Ammon's horn (tissue), 1 donor: ENCODE results near the gene YOD1.

Source experiments
- DNase-seq: peaks from one replicate; pipeline ENCODE4 v3.0.0-alpha.2; 2016; ENCODE audit warnings: low spot score

Gene YOD1

DNA sequence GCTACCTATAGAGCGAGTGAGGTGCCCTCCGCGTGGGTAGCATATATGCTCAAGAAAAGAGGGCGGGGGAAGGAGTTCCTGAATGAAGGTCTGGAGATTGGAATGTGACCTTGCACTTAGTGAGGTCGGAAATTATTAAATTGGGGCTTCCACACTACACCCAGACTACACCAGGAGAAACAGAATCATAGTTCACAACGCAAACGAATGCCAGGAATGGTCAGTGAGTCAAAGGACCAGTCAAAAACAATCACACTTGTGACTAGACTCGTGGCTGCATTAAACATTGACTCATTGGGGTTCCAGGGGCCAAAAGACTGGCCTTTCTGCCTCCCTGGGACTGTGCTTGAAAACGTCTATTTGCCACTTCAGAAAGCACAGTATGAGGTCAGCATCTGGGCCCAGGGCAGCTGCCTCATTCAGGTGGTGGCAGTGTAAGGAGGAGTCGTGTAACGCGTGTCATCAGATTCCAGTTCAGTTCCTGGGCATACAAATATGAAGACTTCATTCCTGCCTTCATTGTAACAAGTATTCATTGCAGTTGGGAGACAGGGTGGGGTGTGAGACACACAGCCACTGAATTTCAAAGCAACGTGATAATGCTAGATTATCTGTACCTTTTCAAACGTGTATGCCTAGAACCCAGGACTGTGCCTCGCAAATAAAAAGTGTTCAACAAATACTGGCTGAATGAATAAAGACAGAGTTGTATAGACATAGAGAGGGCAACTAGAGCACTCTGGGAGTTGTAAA lies at the start of gene YOD1:
Gene YOD1, minus strand, starts transcription at position 18 of the 753 bp plus-strand sequence. CDS start 178 bp downstream, outside the sequence.
- DNase-seq = no peak

DNA sequence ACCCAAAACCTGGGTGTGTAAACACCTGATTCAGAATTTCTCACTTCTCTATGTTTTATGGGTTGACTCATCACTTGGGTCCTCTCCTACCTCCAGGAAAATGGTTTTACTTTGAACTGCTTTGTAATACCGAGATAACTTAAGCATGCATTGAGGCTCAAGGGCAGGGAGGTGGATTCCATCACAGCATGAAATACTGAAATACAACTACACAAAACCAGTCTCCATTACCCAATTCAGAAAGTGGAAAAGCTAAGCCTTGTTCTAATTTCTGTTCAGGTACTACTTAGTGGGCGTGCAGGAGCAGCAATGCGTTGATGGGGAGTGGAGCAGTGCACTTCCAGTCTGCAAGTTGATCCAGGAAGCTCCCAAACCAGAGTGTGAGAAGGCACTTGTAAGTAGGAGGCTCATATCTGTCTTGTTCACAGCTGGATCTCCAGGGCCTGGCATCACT lies 46.9 kb upstream of the YOD1 start:
- DNase-seq = no peak

DNA sequence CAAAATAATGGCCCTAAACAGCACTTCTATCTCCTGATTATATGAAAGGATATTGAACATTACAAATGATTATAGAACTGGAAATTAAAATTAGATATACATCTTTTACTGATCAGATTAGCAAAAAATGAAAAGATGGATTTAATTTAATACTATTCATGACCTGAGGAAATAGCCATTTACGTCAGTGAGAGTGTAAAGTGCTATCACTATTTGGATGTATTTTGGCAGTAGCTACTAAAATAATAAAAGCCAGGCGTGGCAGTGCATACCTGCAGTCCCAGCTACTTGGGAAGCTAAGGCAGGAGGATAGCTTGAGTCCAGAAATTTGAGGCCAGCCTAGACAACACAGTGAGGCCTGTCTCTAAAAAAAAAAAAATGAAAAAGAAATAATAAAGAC lies 42.9 kb upstream of the YOD1 start:
- no peak for DNase-seq

DNA sequence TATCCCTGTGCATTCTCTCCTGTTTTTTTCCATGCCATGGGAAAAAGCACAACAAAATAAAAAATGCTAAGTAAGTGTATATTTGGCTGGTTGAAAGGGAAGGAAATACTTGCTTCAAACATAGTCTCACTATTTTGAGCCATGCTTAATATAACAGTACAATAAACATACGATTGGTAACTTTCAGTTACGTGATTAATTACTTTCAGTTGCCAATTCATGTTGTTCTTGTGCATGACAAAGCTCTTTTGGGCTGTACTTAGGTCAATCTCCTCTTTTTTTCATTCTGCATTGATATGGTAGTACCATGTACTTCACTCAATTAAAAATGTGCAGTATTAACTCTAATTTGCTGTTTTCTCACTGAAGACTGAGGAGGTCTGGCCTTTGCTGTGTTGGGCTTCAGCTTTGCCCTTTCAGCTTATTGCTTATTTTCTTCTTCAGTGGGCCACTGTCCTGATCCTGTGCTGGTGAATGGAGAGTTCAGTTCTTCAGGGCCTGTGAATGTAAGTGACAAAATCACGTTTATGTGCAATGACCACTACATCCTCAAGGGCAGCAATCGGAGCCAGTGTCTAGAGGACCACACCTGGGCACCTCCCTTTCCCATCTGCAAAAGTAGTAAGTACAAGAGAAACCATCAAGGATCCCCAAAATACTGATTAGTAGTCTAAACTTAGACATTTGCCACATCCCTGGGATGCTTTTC lies 40.3 kb upstream of the YOD1 start:
- DNase-seq = no peak

DNA sequence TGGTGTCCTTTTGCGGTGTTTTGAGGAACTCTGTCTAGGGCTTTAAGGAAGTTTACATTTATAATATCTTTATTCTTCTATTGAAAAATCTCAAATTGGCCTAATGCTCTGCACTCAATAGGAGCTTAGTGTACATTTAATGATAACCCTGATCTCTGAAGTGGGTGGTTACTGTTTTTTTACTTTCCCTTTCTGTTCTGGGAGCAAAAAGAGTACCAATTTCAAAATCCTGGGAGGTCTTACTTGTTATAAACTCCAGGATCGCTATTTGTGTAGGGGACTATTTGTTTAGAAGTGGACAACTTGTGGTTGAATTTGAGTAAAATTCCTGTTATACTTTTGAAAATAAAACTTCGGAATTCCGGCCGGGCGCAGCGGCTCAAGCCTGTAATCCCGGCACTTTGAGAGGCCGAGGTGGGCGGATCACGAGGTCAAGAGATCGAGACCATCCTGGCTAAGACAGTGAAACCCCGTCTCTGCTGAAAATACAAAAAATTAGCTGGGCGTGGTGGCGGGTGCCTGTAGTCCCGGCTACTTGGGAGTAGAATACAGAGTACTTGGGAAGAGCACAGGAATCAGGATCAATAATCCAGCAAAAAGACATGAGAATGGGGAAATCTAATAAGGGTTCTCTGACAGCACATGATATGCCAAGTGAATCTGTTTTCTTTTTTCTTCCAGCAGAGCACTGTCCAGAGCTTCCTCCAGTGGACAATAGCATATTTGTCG lies 38.8 kb upstream of the YOD1 start:
- no peak for DNase-seq

DNA sequence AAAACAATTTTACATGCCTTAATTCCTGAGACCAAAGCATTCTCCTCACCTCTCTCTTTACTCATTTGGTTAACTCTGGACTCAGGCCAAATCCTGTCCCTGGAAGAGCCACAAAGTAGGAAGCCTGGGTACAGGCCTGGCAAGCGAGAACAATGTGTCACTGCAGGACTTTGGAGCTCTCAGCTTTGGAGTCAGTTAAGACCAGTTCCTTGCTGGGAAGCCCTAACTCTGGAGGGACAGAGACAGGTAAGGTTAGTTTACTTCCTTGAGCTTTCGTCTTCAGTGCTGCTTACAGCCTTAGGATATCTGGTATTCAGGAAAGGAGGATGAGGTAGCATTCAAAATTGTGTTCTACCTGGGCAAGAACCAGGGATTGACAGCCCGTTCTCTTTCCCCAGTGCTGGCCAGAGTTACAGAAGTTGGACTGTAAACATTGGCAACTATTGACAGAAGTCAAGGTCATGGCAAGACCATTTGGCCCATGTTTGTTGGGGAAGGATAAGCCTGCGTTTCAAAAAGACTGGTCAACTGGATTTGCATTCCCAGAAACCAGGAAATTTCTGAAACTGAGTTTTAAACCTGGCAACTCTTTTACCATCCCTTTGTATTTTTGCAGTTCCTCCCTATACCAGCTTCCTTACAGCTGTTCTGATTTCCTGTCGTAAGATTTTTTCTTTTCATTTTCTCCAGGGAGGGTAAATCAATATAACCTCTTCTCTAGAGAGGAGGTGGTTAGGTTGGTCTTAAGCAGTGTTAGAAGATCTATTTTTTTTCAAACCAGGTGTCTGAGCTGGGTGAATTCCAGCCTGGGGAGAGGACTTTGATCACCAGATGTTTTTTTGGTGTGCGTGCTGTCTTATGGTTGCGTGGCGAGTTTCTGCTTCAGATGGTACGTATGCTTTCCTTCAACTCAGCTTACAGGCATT lies 38.0 kb upstream of the YOD1 start, which contains the start of gene C4BPB:
Gene C4BPB, plus strand, starts transcription at position 160 of the 926 bp plus-strand sequence. Its CDS starts 672 bp downstream, at position 832.
- DNase-seq = no peak

DNA sequence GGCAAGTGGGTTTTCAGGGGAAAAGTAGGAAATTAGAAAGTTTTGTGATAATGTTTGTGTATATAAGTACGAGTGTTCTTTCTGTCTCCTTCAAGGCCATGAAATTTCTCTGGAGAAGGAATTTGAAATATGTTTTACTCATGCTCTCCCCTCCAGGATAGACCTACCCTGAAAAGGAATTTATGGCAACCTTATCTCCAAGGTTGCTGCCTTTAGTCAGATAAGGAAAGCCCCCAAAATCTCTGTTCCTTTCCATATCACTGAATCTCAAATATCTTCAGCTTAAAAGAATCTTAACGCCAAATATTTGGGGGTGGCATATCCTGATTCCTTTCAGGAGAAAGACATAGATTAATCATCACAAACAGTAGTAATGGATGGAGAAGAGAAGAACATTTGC lies 37.2 kb upstream of the YOD1 start:
- no peak for DNase-seq

DNA sequence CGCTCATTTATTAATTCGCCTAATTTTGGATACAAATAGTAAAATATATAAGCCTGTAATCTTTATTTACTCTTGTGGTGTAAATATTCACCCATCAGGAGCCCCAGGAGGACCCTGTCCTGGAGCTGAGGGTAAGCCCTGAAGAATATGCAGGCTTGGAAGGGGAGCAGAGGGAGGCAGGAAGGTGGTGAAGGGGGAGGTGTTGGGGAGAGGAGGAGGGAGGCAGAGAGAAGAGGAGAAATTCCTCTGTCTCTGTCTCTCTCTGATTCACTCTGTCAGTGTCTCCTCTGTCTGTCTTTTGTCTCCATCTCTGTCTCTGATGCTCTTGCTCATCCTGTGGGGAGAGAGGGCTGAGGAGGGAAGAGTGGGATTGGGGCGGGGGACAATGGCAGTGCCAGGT lies 34.9 kb upstream of the YOD1 start:
- no peak for DNase-seq

DNA sequence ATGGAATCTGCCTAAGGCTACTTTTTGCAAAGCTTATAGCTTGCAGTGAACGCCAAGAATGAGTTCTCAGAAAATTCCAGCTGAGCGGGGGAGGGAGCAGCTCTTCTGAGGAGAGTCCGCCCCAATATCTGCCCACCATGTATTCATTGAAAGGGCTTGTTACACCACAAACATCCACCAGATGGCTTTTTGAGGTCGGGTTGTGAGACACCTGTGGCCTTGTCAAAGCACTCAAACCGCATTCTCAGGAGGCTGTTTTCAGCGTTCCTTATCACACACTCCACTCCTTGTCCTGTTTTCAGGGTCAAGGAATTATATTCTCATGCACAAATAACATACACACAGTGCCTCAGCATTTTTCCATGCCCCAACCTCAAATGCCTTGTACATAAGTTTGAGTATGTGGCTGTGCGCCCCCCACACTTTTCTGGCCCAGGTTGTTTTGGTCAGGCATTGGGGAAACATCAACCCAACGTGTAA lies 33.7 kb upstream of the YOD1 start:
- DNase-seq = peak; percentile 67

DNA sequence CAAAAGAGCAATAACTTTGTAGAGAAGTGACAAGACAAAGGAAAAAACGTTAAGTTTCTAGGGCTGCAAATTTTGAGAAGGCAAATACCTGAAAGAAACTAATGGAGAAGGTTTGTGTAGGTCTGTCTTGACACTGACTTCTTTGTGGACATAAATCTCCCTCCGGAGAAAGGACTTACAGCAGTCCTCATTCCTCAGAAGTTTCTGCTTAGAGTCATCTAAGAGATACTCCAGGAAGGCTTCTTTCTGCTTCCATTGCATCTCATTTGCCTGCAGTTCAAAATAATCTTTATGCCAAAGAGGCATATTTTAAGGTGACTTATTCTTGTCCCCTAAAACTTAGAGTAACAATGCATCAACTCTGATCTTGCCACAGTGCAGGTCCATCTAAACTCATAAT lies 33.2 kb upstream of the YOD1 start:
- no peak for DNase-seq

DNA sequence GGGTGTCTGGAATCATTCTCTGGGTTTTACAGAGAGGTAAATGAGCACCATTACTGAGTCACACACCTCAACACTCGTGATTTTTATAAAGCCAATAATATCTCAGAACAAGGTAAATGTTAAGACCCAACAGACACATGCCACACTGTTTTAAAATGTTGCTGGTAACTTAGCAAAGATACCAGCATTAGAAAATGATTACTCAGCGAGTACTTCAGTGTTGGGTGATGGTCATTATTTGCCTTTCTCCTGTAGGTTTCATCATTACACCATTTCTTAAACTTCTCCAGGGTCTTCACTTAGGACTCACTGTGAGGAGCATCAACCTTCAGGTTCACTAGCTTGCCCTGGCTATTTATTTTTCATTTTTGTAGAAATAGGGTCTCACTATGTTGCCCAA lies 30.8 kb upstream of the YOD1 start:
- no peak for DNase-seq

DNA sequence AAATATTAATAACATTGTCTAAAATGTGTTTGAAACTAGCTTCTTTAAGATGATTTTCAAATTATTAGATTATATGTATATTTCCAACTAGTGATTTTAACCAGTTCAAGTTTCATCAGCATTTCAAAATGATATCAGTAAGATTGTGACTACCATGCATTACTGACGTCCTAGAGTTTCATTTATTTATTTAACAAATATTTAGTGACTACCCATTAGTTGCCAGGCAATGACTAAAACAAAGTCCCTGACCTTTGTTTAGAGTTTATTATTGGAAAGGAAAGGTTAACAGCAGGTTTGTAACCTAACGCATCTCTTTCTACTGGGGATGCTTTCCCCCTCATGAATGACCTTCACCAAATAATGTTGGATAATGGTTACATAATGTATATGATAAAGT lies 30.1 kb upstream of the YOD1 start:
- DNase-seq = no peak

DNA sequence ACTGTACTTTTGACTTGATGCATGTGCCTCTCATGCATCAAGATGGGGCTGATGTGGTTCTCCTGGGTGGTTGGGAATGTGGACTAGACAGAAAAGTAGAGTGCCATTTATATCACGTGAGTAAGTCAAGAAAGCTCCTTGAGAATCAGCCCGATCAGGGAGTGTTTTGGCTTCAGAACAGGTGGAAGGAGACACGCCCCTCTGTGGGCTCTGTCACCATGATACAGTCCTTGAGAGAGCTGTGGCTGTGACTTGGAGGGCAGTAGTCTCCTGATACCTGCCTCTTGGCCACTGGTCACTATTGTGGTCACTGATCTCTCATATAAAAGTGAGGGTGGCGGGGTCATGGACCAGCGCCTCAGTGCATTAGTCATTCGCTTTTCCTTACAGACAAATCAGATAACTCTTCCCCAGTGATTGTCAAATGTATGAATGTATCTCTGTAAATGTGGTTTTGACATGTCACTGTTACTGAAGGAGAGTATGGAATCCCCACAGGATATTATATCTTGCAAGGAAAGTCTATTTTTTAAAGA lies 28.8 kb upstream of the YOD1 start:
- no peak for DNase-seq

DNA sequence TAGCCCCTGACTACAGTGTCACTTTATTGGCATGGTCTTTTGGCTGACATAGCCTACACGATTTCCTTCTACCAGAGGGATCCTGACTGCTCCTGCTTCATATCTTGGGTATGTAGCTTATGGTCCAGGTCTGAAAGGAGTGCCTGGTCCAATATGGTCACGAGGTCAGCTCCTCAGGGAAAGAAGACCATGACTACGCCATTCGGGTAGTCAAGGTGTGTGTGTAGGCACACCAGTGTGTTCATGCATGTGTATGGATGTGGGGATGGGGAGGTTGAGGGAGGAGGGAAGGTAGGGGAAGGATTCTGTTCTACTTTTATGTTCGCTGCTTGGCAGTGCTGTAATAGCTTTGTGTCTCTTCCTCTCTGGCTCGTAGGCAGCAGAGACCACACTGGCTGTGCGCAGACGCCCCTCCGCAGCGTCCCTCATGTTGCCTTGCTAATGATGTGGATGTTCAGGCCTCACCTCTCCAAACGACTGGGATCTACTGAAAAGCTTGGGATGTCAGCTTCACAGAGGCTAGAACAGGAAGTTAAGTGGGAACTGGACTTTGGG lies 27.6 kb upstream of the YOD1 start:
- no peak for DNase-seq

DNA sequence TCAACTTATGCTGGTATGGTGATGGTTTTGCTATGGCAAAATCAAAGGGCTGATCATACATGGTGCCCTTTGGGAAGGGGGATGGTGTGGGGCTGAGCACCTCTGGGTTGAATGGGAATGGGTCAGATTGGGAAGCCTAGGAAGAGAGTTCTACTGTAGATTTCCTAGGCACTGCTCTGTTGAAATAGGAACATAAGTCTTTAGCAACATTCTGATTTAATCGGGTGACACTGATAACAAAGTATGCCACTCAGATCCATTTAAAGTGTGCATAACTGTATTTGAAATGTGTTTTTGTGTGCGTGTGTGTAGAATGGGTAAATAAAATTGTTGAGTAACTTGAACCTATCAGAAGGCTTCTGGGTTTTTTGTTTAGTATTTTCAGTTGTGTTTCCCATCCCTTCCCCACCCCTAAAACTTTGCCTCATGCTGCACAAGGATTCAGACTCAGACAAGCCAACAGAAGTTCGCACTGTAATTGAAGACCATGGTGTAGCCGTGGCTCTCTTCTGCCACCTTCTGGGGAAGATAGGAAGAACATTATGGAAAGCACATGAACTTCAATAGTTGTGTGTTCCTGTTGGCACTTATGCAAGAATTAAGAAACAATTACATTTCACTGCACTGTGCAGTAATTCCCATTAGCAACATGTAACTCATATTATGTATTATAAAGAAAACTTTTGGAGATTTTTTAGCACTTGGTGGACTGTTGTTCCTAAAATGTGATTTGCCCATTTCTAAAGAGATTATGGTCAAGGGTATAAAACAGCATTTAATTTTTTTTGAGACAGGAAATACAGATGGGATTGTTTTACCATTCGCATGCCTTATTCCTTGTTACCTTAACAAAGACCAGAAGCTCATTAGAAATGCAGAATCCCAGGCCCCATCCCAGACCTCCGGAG lies 26.7 kb upstream of the YOD1 start:
- DNase-seq = peak; percentile 89

DNA sequence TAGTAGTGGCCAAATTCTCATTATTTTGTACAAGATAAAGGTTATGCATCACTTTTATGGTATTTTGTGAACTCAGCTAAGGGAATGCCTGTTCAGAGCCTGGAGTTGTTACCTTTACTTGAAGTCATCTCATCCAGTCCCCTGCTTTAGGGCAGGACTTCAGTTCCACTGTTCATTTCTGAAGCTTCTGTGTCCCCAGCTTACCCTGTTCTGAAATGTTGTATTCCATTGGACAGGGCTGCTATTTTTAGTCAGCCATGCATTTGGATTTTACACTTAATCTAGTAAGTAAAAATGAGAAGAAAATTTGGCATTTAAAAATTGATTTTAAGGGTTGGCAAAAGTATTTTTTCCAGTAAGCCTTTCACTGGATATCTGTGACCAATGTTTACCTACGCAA lies 26.0 kb upstream of the YOD1 start:
- no peak for DNase-seq

DNA sequence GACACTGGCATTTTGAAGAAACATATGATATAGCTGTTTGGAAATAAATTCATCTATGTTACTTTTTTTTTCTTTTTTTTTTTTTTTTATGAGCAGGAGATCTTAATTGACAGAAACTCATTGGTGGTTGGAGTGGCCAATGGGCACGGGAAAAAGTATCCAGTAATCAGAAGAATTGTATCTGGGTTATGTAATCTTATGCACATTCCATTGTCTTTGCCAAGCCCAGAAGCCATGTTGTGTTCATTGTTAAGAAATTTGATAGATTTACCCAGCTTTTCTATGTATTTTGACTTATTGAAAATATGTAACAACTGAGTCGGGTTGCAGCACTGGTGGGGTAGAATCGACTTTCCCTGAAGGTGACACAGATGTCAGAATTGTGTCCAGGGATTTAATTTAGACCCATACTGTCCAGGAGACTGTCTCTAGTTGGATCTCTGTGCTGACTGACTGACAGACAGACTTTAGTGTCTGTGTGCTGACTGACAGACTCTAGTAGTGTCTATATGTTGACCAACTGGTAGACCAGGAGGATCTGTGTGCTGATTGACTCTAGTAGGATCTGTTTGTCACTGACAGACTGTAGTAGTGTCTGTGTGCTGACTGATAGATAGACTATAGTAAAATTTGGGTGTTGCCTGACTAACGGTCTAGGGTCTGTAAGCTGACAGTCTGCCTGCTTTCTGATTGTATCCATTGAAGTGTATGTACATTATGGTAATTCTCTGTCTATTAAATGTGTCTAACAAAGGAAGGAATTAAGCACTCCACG lies 25.4 kb upstream of the YOD1 start:
- no peak for DNase-seq

DNA sequence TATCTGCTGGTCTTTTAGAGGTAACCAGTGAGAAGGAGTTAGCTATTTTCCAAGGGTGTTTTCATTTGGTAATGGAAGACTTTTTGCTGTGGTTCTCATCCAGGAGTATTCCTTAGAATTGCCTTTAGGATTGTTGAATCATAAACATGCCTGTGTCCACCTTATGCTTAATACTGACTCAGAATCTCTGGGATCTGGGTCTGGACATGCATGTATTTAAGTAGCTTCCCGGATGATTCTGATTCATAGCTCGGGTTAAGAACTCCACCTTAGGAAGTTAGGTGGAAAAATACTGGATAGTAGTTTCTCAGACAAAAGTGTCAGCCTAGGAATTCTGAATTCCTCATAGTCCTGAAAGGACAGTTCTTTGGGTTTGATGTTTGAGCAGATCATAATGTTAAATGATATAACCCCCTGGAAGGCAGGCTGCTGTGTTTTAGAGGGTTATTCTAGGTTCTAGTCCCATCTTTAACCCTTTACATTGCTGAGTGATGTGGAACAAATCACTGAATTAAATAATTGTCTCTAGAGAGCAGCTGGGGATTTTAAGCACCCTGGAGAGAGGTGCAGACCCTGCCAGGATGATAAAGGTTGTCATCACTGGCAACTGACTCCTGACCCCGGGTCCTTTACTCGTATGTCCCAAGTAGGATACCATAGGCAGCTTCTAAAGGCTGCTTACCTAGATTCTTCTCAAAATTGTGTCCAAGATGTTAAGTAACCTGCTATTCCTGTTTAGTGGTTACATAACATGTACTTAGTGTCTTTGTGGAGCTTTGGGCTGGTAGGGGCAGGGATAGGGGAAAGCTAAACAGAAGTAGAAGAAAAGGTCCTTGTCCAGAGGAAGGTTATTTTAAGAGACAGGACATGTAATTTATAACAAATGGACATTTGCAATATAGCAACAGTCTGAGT lies 23.2 kb upstream of the YOD1 start:
- no peak for DNase-seq
